ENCODE results near the gene PHKG2. TPM values are rescaled to one million over a fixed set of nuclear protein-coding genes. Genes with fewer than 3 reads are reported as not detected.

Gene PHKG2
- total RNA-seq, 1 donor from 2014 or later: 53.2 TPM

- TF ChIP-seq CTCF (IDR thresholded peaks at IDR 0.05; ENCODE audit: unreplicated experiment): no peak
- Mint-ChIP-seq H3K27ac (no peak overlapping the region), H3K9me3 (no peaks in the 10 kb centered on the region), H3K4me3 (no peak overlapping the region), H3K4me1 (peaks cover 14% of the 10 kb centered on the region), H3K36me3 (peaks cover 33% of the 10 kb centered on the region), H3K27me3 (ENCODE audit: low read depth) (no peaks in the 10 kb centered on the region)
- DNase-seq (ENCODE audit: low spot score in 2 of 2, unreplicated experiment in 2 of 2): no peak
Measured at GRCh38 chr16:30703971-30704370, 44.3 kb upstream of the PHKG2 start.

- Mint-ChIP-seq H3K4me1 (no peaks in the 10 kb centered on the region), H3K4me3 (no peak overlapping the region), H3K36me3 (peaks cover 45% of the 10 kb centered on the region), H3K27me3 (ENCODE audit: low read depth) (no peaks in the 10 kb centered on the region), H3K27ac (no peak overlapping the region), H3K9me3 (no peaks in the 10 kb centered on the region)
- TF ChIP-seq CTCF (IDR thresholded peaks at IDR 0.05; ENCODE audit: unreplicated experiment): no peak
- no peak for DNase-seq (ENCODE audit: low spot score in 2 of 2, unreplicated experiment in 2 of 2)
Measured at GRCh38 chr16:30706046-30706445, 42.2 kb upstream of the PHKG2 start.

- H3K27ac Mint-ChIP-seq: no peak overlapping the region
- DNase-seq (ENCODE audit: low spot score in 2 of 2, unreplicated experiment in 2 of 2): no peak
Measured at GRCh38 chr16:30710971-30711370, 37.3 kb upstream of the PHKG2 start.

GRCh38 chr16:30711712-30712111, 36.5 kb upstream of the PHKG2 start:
- H3K4me1 Mint-ChIP-seq: no peaks in the 10 kb centered on the region

More at GRCh38 chr16:30710971-30711370, 37.3 kb upstream of the PHKG2 start:
- Mint-ChIP-seq H3K9me3 (no peaks in the 10 kb centered on the region), H3K36me3 (peaks cover 64% of the 10 kb centered on the region), H3K4me1 (no peaks in the 10 kb centered on the region), H3K27me3 (ENCODE audit: low read depth) (no peaks in the 10 kb centered on the region), H3K4me3 (no peak overlapping the region)
- no peak for TF ChIP-seq CTCF (IDR thresholded peaks at IDR 0.05; ENCODE audit: unreplicated experiment)

GRCh38 chr16:30715750-30716445, 32.3 kb upstream of the PHKG2 start:
- Mint-ChIP-seq H3K9me3 (no peaks in the 10 kb centered on the region), H3K27ac (no peak overlapping the region), H3K4me1 (no peaks in the 10 kb centered on the region), H3K27me3 (ENCODE audit: low read depth) (no peaks in the 10 kb centered on the region), H3K4me3 (no peak overlapping the region), H3K36me3 (peaks cover 57% of the 10 kb centered on the region)
- no peak for TF ChIP-seq CTCF (IDR thresholded peaks at IDR 0.05; ENCODE audit: unreplicated experiment)
- no peak for DNase-seq (ENCODE audit: low spot score in 2 of 2, unreplicated experiment in 2 of 2)

More at GRCh38 chr16:30711712-30712111, 36.5 kb upstream of the PHKG2 start:
- Mint-ChIP-seq H3K36me3 (peaks cover 67% of the 10 kb centered on the region), H3K9me3 (no peaks in the 10 kb centered on the region), H3K4me3 (no peak overlapping the region), H3K27me3 (ENCODE audit: low read depth) (no peaks in the 10 kb centered on the region), H3K27ac (no peak overlapping the region)
- DNase-seq (ENCODE audit: low spot score in 2 of 2, unreplicated experiment in 2 of 2): no peak
- no peak for TF ChIP-seq CTCF (IDR thresholded peaks at IDR 0.05; ENCODE audit: unreplicated experiment)
